Measurements from ENCODE around the gene RASEF. TPM values are rescaled to one million over a fixed set of nuclear protein-coding genes. Genes with fewer than 3 reads are reported as not detected.

The RASEF gene
- total RNA-seq, 4 donors from 2014 or later = 9.9 to 73.6 (median 29.4) TPM

DNA sequence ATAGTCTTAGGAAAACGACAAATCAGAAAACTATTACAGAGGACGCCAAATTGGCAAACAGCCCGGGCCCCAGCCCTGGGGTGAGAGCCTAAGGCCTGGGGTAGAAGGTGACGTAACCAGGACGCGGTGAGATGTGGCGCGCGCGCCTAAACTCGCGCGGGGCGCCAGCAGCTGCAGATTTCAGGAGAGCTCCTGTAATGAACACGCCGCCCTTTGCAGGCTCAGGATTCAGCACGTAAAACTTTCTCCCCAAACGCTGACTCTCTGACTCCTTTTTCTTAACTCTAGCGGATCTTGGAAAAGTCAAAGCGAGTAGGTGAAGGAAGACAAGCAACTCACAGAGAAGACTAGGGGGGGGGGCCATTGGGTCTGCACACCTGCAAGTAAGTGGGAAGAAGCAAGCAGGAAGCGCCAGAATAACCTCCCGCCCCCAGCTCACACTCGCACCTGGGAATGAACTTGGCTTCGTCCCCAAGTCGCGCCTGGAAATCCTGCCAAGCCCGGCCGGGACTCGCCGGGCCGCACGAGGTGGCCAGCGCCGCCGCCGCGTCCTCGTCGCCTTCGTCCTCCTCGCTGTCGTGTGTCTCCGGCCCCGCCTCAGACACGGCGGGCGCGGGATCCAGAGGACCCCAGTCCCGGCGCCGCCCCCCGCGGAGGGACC, 822 bp downstream of the RASEF start:
- no peaks in the 10 kb centered on the region for H3K36me3 ChIP-seq
- H3K27ac ChIP-seq = peak overlapping the region in 3 of 4 donors; percentile 63 to 88 (median 78)
- peak in 2 of 3 donors; percentile 56 to 72 for DNase-seq
- TF ChIP-seq CTCF (IDR thresholded peaks at IDR 0.05) (no peak), POLR2A (IDR thresholded peaks at IDR 0.05) (no peak)
- H3K27me3 ChIP-seq = no peaks in the 10 kb centered on the region
- H3K4me3 ChIP-seq = peak overlapping the region in 3 of 4 donors; percentile 36 to 70 (median 59)
- peaks cover 0 to 9% (median 0%) of the 10 kb centered on the region in 4 donors for H3K4me1 ChIP-seq
- peaks cover 0 to 4% (median 0%) of the 10 kb centered on the region in 4 donors for H3K9me3 ChIP-seq

DNA sequence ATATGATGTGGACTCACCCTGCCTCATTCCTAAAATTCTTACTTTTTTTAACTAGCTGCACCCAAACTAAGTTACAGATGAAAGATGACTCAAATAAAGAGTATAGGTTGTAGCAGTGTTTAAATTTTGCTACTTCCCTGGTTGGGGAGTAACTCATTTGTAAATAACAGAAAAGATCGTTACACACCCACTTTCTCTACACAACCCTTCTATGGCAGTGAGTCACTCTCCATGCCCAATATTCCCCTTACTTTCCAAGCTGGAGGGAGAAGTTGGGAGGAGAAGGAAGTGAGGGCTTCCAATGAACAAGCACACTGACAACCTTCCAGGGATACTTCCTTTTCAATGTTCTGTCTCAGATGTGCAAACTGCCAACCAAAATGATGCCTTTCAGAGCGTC, 1.9 kb downstream of the RASEF start:
- Histone ChIP-seq H3K4me3 (peak overlapping the region in 2 of 4 donors; percentile 59 to 70), H3K27ac (peak overlapping the region in 3 of 4 donors; percentile 12 to 88 (median 78)), H3K27me3 (no peaks in the 10 kb centered on the region), H3K36me3 (no peaks in the 10 kb centered on the region), H3K9me3 (peaks cover 0 to 4% (median 0%) of the 10 kb centered on the region in 4 donors), H3K4me1 (peaks cover 0 to 9% (median 0%) of the 10 kb centered on the region in 4 donors)
- TF ChIP-seq CTCF (IDR thresholded peaks at IDR 0.05) = no peak
- peak; percentile 23 to 36 for TF ChIP-seq POLR2A (IDR thresholded peaks at IDR 0.05)
- DNase-seq = no peak

GRCh38 chr9:83060556-83060955, 2.4 kb downstream of the RASEF start:
- Histone ChIP-seq H3K9me3 (peaks cover 0 to 4% (median 0%) of the 10 kb centered on the region in 4 donors), H3K4me1 (peaks cover 0 to 9% (median 0%) of the 10 kb centered on the region in 4 donors), H3K36me3 (no peaks in the 10 kb centered on the region), H3K4me3 (peak overlapping the region in 2 of 4 donors; percentile 59 to 70), H3K27me3 (no peaks in the 10 kb centered on the region), H3K27ac (peak overlapping the region in 1 of 4 donors; percentile 88)
- no peak for TF ChIP-seq POLR2A (IDR thresholded peaks at IDR 0.05)
- no peak for TF ChIP-seq CTCF (IDR thresholded peaks at IDR 0.05)
- DNase-seq = no peak

GRCh38 chr9:83059417-83059816, 3.5 kb downstream of the RASEF start:
- TF ChIP-seq POLR2A (IDR thresholded peaks at IDR 0.05) (no peak), CTCF (IDR thresholded peaks at IDR 0.05) (no peak)
- DNase-seq = no peak
- Histone ChIP-seq H3K4me3 (no peak overlapping the region), H3K27me3 (no peaks in the 10 kb centered on the region), H3K27ac (no peak overlapping the region), H3K9me3 (peaks cover 0 to 4% (median 0%) of the 10 kb centered on the region in 4 donors), H3K36me3 (no peaks in the 10 kb centered on the region), H3K4me1 (peaks cover 0 to 9% (median 0%) of the 10 kb centered on the region in 4 donors)

- TF ChIP-seq CTCF (IDR thresholded peaks at IDR 0.05) (no peak), POLR2A (IDR thresholded peaks at IDR 0.05) (no peak)
- H3K4me3 ChIP-seq = no peak overlapping the region
- H3K27ac ChIP-seq = peak overlapping the region in 1 of 4 donors; percentile 3
- H3K36me3 ChIP-seq = no peaks in the 10 kb centered on the region
- DNase-seq = no peak
- no peaks in the 10 kb centered on the region for H3K27me3 ChIP-seq
- no peaks in the 10 kb centered on the region for H3K4me1 ChIP-seq
- no peaks in the 10 kb centered on the region for H3K9me3 ChIP-seq
Observed at GRCh38 chr9:83056911-83057310, 6.0 kb downstream of the RASEF start.

All from Peyer's patch (tissue), 4 donors.